ENCODE measurements around the gene TMEM14C. TPM values are rescaled to one million over a fixed set of nuclear protein-coding genes. Genes with fewer than 3 reads are reported as not detected.

TMEM14C gene
- total and polyA plus RNA-seq, 2 donors (not counting 3 experiments of a cell fraction or from before 2014, with no cell fraction given), result 89.3 to 146 TPM

- Histone ChIP-seq H3K9me1 (replicated peaks; ENCODE audit: control insufficient read depth, extremely low read depth, insufficient read depth, low read length) (no peaks in the 10 kb centered on the region), H4K20me1 (replicated peaks; ENCODE audit: control insufficient read depth, extremely low read depth, insufficient read depth, low read length) (no peaks in the 10 kb centered on the region), H3K36me3 (ENCODE audit: control insufficient read depth in 2 of 2, extremely low read depth in 1 of 2, insufficient read depth in 2 of 2, low read length in 2 of 2) (no peaks in the 10 kb centered on the region), H3K79me2 (ENCODE audit: control insufficient read depth, insufficient read depth, low read length) (peaks cover 8% of the 10 kb centered on the region), H3K4me1 (ENCODE audit: control insufficient read depth, extremely low read depth, insufficient read depth, low read length) (peaks cover 12% of the 10 kb centered on the region), H3K9me3 (replicated peaks; ENCODE audit: control insufficient read depth, insufficient read depth, low read length) (no peaks in the 10 kb centered on the region), H2AFZ (ENCODE audit: low read depth, low read length) (no peak overlapping the region), H3K4me2 (ENCODE audit: insufficient read depth, low read length) (no peak overlapping the region), H3K4me3 (replicated peaks in 1 of 3; ENCODE audit: insufficient read depth in 1 of 3, low read depth in 1 of 3, low read length in 3 of 3) (no peak overlapping the region), H3K27ac (ENCODE audit: insufficient read depth, low read depth, low read length) (no peak overlapping the region), H3K9ac (replicated peaks; ENCODE audit: extremely low read depth, insufficient read depth, low read length) (no peak overlapping the region), H3K27me3 (ENCODE audit: control insufficient read depth in 2 of 2, insufficient read depth in 2 of 2, low read length in 2 of 2) (no peaks in the 10 kb centered on the region)
- FAIRE-seq, result no peak
- no peak for DNase-seq (ENCODE audit: low read depth, low spot score)
- intact Hi-C loops (cut with micrococcal nuclease) (no loop called here), dilution Hi-C loops (cut with MboI; ENCODE audit: extremely low pct_ligation_motif_present, low sequenced_read_pairs) (no loop called here)
- CTCF ChIA-PET, result interaction anchor here (1.2 to 1.8 kb wide), 2 partner anchors 14 to 16 kb away, joined by 4 read pairs; no protein-coding TSS in a partner anchor
- TF ChIP-seq FOS (IDR thresholded peaks at IDR 0.05; ENCODE audit: borderline replicate concordance, insufficient read depth, low read length), result no peak
- no peak for TF ChIP-seq EZH2 (IDR thresholded peaks at IDR 0.05; ENCODE audit: borderline replicate concordance, low read depth, low read length, severe bottlenecking)
- no peak for TF ChIP-seq POLR2A (IDR thresholded peaks at IDR 0.05; ENCODE audit: low read depth, low read length)
- TF ChIP-seq GATA2 (IDR thresholded peaks at IDR 0.05; ENCODE audit: insufficient read depth, insufficient read length, low read depth, low read length), result no peak
- TF ChIP-seq JUN (IDR thresholded peaks at IDR 0.05; ENCODE audit: borderline replicate concordance, insufficient read depth, insufficient read length, low read depth), result no peak
- no peak for TF ChIP-seq MAX (IDR thresholded peaks at IDR 0.05; ENCODE audit: insufficient read depth, insufficient read length)
- TF ChIP-seq POLR2AphosphoS5 (IDR thresholded peaks at IDR 0.05; ENCODE audit: insufficient read depth, low read depth, low read length), result no peak
- TF ChIP-seq, protein P1, sequence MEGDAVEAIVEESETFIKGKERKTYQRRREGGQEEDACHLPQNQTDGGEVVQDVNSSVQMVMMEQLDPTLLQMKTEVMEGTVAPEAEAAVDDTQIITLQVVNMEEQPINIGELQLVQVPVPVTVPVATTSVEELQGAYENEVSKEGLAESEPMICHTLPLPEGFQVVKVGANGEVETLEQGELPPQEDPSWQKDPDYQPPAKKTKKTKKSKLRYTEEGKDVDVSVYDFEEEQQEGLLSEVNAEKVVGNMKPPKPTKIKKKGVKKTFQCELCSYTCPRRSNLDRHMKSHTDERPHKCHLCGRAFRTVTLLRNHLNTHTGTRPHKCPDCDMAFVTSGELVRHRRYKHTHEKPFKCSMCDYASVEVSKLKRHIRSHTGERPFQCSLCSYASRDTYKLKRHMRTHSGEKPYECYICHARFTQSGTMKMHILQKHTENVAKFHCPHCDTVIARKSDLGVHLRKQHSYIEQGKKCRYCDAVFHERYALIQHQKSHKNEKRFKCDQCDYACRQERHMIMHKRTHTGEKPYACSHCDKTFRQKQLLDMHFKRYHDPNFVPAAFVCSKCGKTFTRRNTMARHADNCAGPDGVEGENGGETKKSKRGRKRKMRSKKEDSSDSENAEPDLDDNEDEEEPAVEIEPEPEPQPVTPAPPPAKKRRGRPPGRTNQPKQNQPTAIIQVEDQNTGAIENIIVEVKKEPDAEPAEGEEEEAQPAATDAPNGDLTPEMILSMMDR (IDR thresholded peaks at IDR 0.05; ENCODE audit: extremely low read depth in 1 of 2, insufficient read depth in 1 of 2, low read depth in 1 of 2, low read length in 2 of 2), result no peak
- TF ChIP-seq MYC (IDR thresholded peaks at IDR 0.05; ENCODE audit: low read depth, low read length), result no peak
- POLR2A ChIA-PET, result interaction anchor here (1.0 kb wide), 1 partner anchor 13 kb away, joined by 3 read pairs; no protein-coding TSS in a partner anchor
- BruUV-seq (replicated peaks), result no TSS peak
Observed at GRCh38 chr6:10743515-10743914, 20.6 kb downstream of the TMEM14C start.

All from endothelial cell of umbilical vein (primary cell).